Measurements from ENCODE around the gene ZBTB48. TPM values are rescaled to one million over a fixed set of nuclear protein-coding genes. Genes with fewer than 3 reads are reported as not detected.

ZBTB48 gene
- total and polyA plus RNA-seq, 2 donors (not counting 1 experiment from before 2014, with no cell fraction given), result 5.7 to 16.0 TPM

DNA sequence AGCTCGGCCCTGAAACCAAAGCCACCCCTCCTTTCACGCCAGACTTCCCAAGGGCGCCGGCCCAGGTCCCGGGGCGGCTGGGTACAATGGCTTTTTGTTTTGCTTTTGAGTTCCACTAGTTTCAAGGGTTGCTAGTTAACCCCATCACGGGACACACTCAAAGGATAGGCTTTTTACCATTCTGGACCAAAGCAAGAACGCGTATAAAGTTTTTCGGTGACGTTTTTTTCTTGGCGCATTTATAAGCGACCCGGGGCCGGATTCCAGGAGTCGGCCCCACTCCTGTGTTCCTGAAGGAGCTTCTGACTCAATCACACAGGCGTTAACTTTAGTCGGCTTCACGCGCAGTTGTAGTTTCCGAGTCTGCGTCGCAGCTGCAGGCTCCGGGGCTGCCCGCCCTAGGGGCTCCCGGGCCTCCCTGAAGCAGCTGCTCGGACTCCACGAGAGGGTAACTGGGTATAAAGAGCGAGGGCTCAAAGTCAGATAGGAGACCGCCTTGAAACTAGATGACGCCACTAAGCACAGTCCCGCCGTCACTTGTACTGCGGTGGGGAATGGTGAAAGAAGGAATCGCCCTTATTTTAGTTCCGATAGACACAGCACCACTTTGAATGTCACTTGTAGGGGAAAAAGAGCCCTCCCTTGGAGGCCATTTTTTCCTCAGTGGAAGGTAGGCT lies 23.6 kb downstream of the ZBTB48 start:
- Histone ChIP-seq H3K79me2 (ENCODE audit: control insufficient read depth, insufficient read depth, low read length) (peaks cover 37% of the 10 kb centered on the region), H2AFZ (ENCODE audit: low read length) (peak overlapping the region; percentile 59), H3K9me3 (ENCODE audit: control insufficient read depth, insufficient read depth, low read depth, low read length) (no peaks in the 10 kb centered on the region), H3K27ac (ENCODE audit: insufficient read depth, low read length) (peak overlapping the region; percentile 97), H3K4me1 (ENCODE audit: control insufficient read depth, extremely low read depth, insufficient read depth, low read length) (peaks cover 11% of the 10 kb centered on the region), H3K9ac (ENCODE audit: insufficient read depth, low read length) (peak overlapping the region; percentile 89), H4K20me1 (ENCODE audit: control insufficient read depth, extremely low read depth, insufficient read depth, low read length) (no peaks in the 10 kb centered on the region), H3K27me3 (ENCODE audit: control insufficient read depth, insufficient read depth, low read length) (no peaks in the 10 kb centered on the region), H3K4me2 (ENCODE audit: extremely low read depth, insufficient read depth, low read length) (peak overlapping the region; percentile 90), H3K36me3 (ENCODE audit: control insufficient read depth, insufficient read depth, low read length) (peaks cover 8% of the 10 kb centered on the region), H3K4me3 (replicated peaks in 1 of 4; ENCODE audit: control extremely low read depth in 1 of 4, insufficient read depth in 1 of 4, low read depth in 3 of 4, low read length in 4 of 4) (peak overlapping the region; percentile 52 to 99 (median 60))
- TF ChIP-seq, protein P1, sequence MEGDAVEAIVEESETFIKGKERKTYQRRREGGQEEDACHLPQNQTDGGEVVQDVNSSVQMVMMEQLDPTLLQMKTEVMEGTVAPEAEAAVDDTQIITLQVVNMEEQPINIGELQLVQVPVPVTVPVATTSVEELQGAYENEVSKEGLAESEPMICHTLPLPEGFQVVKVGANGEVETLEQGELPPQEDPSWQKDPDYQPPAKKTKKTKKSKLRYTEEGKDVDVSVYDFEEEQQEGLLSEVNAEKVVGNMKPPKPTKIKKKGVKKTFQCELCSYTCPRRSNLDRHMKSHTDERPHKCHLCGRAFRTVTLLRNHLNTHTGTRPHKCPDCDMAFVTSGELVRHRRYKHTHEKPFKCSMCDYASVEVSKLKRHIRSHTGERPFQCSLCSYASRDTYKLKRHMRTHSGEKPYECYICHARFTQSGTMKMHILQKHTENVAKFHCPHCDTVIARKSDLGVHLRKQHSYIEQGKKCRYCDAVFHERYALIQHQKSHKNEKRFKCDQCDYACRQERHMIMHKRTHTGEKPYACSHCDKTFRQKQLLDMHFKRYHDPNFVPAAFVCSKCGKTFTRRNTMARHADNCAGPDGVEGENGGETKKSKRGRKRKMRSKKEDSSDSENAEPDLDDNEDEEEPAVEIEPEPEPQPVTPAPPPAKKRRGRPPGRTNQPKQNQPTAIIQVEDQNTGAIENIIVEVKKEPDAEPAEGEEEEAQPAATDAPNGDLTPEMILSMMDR (conservative IDR thresholded peaks at IDR 0.05 in 1 of 2, IDR thresholded peaks at IDR 0.05 in 1 of 2; ENCODE audit: low read depth in 1 of 2, low read length in 2 of 2), result no peak
- TF ChIP-seq EZH2 (IDR thresholded peaks at IDR 0.05; ENCODE audit: low read length, missing control alignments), result no peak
- DNase-seq (ENCODE audit: low read depth in 2 of 2), result peak; percentile 84 to 86

DNA sequence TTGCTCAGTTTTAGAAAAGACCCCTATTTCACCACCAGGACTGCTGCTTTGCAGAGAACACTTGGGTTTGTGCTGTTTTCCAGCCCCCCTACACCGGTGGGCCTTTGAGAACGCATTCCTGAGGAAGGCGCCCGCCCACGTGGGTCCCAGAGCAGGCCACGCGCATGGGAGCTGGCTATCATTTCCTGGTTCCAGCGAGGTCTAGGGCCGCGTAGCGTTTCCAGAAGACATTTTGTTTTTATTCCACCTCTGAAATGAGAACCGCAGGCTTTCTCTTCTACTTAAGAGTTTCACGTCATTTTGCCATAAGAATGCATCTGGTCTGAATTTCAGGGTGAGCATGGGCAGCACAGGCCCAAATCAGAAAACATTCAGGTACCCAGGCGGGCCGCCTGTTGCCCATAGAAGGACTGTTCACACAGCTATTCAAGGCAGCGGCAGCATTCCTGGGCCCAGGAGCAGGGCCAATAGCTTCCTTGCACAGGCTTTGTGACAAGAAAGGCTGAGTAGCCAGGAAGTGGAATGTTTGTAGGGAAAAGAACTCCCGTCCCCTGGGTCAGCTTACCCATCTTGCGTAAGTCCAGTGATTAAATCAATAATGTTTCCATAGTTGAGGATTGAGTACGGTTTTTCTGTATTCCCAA lies 24.2 kb downstream of the ZBTB48 start:
- Histone ChIP-seq H4K20me1 (ENCODE audit: control insufficient read depth, extremely low read depth, insufficient read depth, low read length) (no peaks in the 10 kb centered on the region), H3K9me3 (ENCODE audit: control insufficient read depth, insufficient read depth, low read depth, low read length) (no peaks in the 10 kb centered on the region), H3K27me3 (ENCODE audit: control insufficient read depth, insufficient read depth, low read length) (no peaks in the 10 kb centered on the region), H3K79me2 (ENCODE audit: control insufficient read depth, insufficient read depth, low read length) (peaks cover 33% of the 10 kb centered on the region), H3K4me2 (ENCODE audit: extremely low read depth, insufficient read depth, low read length) (peak overlapping the region; percentile 90), H3K9ac (ENCODE audit: insufficient read depth, low read length) (peak overlapping the region; percentile 89), H3K4me3 (replicated peaks in 1 of 4; ENCODE audit: control extremely low read depth in 1 of 4, insufficient read depth in 1 of 4, low read depth in 3 of 4, low read length in 4 of 4) (peak overlapping the region; percentile 52 to 99 (median 60)), H3K27ac (ENCODE audit: insufficient read depth, low read length) (peak overlapping the region; percentile 97), H3K4me1 (ENCODE audit: control insufficient read depth, extremely low read depth, insufficient read depth, low read length) (peaks cover 11% of the 10 kb centered on the region), H3K36me3 (ENCODE audit: control insufficient read depth, insufficient read depth, low read length) (peaks cover 5% of the 10 kb centered on the region), H2AFZ (ENCODE audit: low read length) (peak overlapping the region; percentile 59)
- TF ChIP-seq, protein P1 (conservative IDR thresholded peaks at IDR 0.05 in 1 of 2, IDR thresholded peaks at IDR 0.05 in 1 of 2; ENCODE audit: low read depth in 1 of 2, low read length in 2 of 2), result no peak
- TF ChIP-seq EZH2 (IDR thresholded peaks at IDR 0.05; ENCODE audit: low read length, missing control alignments), result no peak
- peak; percentile 83 to 92 for DNase-seq (ENCODE audit: low read depth in 2 of 2)

DNA sequence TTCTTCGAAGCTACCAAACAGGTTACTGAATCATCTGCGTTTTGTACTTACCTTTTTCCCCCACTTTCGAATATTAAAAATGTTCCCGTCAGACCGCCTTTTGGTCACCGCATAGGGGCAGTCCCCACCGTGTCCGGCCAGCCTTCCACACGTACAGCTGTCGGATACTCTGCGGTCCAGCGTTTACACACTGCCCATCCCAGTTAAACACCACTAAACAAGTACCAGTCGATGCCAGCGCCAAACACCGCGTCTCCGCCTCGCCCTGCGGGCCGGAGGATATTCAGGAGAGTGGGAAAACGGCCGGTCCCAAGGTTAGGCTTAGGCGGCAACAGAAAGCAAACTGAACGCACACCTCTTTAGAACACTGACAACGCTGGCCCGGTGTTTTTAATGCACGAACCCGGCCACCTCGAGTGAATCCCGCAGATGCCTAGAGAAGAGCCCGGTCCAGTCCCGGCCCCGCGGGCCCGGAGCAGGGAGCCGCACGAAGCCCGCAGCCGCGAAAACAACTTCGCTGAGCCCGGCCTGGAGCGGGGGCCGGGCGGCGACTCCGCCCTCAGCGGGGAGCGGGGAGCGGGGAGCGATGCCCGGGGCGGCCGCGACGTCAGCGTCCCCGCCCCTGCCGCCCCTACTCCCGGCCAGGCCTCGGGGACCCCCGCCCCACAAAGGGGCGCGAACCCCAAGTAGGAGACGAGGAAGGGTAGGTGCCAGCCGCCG lies 33.0 kb downstream of the ZBTB48 start:
- Histone ChIP-seq H3K4me3 (replicated peaks in 1 of 4; ENCODE audit: control extremely low read depth in 1 of 4, insufficient read depth in 1 of 4, low read depth in 3 of 4, low read length in 4 of 4) (peak overlapping the region; percentile 69 to 97 (median 82)), H3K9me3 (ENCODE audit: control insufficient read depth, insufficient read depth, low read depth, low read length) (no peaks in the 10 kb centered on the region), H3K9ac (ENCODE audit: insufficient read depth, low read length) (peak overlapping the region; percentile 69), H3K4me1 (ENCODE audit: control insufficient read depth, extremely low read depth, insufficient read depth, low read length) (peaks cover 3% of the 10 kb centered on the region), H2AFZ (ENCODE audit: low read length) (peak overlapping the region; percentile 95), H3K27me3 (ENCODE audit: control insufficient read depth, insufficient read depth, low read length) (no peaks in the 10 kb centered on the region), H3K36me3 (ENCODE audit: control insufficient read depth, insufficient read depth, low read length) (no peaks in the 10 kb centered on the region), H4K20me1 (ENCODE audit: control insufficient read depth, extremely low read depth, insufficient read depth, low read length) (no peaks in the 10 kb centered on the region), H3K79me2 (ENCODE audit: control insufficient read depth, insufficient read depth, low read length) (peaks cover 32% of the 10 kb centered on the region), H3K4me2 (ENCODE audit: extremely low read depth, insufficient read depth, low read length) (peak overlapping the region; percentile 84), H3K27ac (ENCODE audit: insufficient read depth, low read length) (peak overlapping the region; percentile 78)
- TF ChIP-seq EZH2 (IDR thresholded peaks at IDR 0.05; ENCODE audit: low read length, missing control alignments), result no peak
- TF ChIP-seq, protein P1 (conservative IDR thresholded peaks at IDR 0.05 in 1 of 2, IDR thresholded peaks at IDR 0.05 in 1 of 2; ENCODE audit: low read depth in 1 of 2, low read length in 2 of 2), result no peak
- peak; percentile 31 to 49 for DNase-seq (ENCODE audit: low read depth in 2 of 2)

Data from fibroblast of lung (primary cell).